NCI-H774 (cell line): ENCODE measurements around the gene GPR153.
"Not testable (repeated sequence)": the region's sequence is repeated elsewhere in the genome, so short reads cannot be mapped to it uniquely, and the experiment has no call there.

Experiments
- DNase-seq: peaks from one replicate; lab custom pipeline; 2025; lab: John Stamatoyannopoulos, UW

The GPR153 gene

DNA sequence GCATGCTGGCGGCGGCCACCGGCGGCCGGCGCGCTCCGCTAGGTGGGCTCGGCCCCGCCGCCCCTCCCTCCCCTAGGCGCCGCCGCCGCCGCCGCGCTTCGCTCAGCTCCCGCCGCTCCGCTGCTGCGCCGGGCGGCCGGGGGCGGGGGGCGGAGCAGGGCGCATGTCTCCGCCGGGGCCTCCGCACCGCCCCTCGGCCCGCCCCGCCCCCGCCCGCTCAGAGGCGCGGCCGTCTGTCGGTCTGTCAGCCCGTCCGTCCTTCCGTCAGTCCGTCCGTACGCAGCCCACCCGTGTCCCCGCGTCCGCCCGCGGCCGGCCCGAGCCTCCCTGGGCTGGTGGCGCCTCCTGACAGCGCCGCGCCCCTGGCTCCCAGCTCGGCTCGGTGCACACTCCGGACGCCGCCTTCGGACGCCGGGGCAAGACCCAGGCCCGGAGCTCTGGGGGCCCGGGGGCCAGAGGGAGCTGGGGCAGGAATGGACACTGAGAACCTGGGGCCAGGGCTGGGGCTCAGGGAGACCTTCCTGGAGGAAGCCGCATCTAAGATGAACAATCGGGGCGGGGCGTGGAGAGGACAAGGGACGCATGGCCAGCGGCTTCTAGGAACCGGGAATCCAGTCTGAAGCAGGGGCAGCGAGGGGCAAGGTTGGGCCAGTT lies at the start of gene GPR153:
Gene GPR153 (minus strand): TSS at position 138 of the 654 bp plus-strand sequence. CDS start 6,193 bp downstream, outside the sequence.
- DNase-seq: no peak

DNA sequence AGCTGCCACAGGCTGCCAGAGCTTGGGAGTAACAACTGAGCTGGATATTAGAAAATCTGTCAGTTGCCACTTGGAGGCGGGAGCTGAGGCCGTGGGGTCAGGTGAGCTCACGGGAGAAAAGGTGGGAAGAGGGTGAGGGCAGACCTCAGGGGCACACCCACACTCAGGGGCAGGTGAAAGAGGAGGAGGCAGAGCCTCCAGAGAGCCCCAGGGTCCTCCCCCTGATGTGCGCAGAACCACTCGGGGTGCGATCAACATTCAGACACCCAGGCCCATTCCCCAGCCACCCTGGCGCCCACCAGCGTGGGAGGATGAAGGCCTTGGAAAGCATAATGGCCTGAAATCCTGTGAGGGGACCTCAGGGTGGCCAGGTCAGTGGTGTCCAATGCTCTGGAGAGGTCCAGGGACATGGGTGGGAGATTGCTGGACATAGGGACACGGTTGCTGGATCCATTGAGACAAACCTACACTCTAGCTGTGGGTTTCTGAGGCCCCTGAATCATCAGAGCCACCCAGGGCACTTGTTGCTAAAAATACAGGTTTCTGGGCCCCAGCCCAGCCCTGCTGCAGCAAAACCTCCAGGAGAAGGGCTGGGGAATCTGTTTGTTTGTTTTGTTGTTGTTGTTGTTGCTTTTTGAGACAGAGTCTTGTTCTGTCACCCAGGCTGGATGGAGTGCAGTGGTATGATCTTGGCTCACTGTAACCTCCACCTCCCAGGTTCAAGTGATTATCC lies 49.4 kb upstream of the GPR153 start:
- DNase-seq: no peak

DNA sequence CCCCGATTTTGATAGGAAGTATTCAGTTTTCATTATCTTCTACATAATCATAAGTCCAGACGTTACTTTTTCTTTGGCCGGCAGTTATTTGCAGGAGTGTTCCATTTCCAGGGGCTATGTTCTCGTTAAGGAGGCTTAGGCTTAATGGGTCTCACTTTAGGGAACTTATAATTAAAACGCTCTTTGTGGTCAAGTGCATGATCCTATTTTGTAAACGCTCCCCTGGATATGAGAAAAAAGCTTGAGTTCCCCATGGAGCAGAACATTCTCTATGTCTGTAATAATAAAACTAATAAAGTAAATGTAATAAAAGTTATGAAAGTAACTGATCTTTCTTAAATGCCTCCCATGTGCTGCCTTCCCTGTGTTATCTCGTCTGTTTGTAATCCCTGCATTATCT lies 48.7 kb upstream of the GPR153 start:
- DNase-seq: no peak

DNA sequence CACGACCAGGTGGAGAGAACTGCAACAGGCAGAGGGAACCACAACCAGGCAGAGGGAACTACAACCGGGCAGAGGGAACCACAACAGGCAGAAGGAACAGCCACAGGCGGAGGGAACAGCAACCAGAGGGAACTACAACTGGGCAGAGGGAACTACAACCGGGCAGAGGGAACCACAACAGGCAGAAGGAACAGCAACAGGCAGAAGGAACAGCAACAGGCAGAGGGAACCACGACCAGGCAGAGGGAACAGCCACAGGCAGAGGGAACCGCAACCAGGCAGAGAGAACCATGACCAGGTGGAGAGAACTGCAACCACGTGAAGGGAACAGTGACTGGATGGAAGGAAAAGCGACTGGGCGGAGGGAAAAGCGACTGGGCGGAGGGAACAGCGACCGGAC lies 47.6 kb upstream of the GPR153 start:
- DNase-seq: no peak

DNA sequence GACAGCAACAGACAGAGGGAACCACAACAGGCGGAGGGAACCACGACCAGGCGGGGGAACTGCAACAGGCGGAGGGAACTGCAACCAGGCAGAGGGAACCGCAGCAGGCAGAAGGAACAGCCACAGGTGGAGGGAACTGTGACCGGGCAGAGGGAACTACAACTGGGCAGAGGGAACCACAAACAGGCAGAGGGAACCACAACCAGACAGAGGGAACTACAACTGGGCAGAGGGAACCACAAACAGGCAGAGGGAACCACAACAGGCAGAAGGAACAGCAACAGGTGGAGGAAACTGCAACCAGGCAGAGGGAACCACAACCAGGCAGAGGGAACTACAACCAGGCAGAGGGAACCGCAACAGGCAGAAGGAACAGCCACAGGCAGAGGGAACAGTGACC lies 46.8 kb upstream of the GPR153 start:
- DNase-seq: not testable (repeated sequence)

DNA sequence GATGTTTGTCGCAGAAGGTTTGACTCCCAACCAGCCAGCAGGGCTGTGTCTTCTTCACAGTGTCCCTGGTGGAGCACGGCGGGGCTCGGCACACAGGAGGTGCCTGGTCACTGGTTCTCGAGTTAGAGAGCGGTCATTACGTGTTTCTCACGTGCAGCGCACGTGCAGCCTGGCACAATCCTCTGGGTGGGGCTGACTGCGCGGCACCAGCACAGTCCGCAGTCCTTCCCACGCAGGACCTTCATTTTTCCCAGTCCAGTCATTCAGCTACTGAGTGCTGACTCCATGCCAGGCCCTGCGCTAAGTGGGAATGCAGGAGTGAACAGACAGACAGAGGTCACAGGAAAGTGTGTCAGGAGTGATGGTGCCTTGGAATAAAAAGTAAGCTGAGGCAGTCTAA lies 46.2 kb upstream of the GPR153 start:
- no peak for DNase-seq

DNA sequence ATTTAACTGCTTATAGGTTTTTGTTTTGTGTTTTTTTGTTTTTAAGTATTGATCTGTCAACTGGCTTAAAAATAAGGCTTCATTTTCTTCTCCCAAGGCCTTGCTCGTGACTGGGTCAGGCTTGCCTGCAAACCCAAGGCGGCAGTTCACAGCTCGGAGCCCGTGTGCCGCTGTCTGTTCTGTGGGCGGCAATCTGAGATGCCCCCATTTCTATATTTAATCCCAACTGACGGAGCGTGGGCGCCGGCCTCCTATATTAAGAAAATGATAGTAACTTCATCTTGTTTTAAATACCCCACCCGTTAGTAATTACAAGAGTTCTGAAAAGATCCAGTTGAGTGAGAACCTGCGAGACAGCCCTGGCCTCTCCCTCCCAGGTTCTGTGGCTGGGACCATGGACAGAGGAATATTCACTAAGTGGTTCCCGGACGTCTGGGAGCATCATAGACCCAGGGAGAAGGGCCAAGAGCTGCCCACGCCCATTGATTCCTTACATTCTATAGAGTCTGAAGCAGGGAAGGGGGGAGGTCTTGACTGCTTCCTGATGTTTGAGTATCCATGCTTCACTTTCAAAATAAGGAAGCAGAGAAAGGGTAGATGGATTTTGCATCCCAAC lies 42.6 kb upstream of the GPR153 start:
- DNase-seq: no peak

DNA sequence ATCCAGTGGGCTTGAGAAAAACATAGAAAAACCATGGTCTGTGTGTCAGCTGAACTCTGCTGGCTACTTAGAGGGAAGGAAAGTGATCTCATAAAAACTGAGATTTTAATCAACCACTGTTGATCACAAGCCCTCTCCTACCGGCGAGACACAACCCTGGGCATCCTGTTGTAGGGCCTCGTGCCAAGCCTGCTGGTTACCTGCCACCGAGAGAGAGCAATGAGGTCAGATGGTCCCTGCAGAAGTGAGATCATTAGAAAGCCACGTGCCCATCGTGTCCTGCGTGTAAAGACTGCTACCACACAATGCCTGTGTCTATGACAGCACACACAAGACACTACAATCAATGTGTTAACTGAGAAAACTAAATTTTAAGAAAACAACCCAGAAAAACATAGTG lies 41.7 kb upstream of the GPR153 start:
- DNase-seq: no peak

DNA sequence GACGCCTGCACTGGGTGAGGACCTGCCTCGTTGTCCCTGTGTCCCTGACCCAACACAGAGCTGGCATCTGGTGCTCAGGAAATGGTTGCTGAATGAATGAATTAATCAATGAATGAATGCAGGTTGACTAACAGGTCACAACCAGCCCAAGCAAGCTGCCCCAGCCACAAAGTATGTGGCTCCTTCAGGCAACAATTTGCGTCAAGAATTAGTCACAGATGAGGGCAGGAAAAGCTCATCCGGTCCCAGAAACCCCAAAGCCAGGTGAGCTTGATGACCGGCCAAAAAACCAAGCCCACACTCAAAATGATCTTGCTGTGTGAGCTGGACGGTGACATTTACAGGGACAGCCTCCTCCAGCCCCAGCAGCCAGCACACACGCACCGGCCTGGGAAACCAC lies 40.6 kb upstream of the GPR153 start:
- no peak for DNase-seq

DNA sequence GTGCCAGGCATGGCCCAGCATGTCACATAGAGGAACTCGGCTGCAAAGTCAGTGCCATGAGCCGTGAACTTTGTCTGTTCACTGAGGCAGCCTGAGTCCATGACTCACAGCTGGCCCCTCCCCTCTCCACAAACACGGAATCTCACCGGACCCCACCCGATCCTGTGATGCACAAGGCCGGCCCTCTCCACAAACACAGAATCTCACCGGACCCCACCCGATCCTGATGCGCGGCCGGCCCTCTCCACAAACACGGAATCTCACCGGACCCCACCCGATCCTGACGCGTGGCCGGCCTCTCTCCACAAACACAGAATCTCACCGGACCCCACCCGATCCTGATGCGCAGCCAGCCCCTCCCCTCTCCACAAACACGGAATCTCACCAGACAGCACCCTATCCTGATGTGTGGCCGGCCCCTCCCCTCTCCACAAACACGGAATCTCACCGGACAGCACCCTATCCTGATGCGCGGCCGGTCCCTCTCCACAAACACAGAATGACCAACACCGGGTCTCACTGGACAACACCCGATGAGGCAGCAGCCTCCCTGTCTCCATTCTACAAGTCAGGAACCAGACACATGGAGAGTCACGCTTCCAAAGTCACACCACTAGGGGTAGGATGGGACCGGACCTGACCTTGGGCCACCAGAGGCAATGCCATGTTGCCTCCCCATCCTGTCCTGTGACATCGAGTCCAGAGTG lies 39.6 kb upstream of the GPR153 start:
- no peak for DNase-seq

DNA sequence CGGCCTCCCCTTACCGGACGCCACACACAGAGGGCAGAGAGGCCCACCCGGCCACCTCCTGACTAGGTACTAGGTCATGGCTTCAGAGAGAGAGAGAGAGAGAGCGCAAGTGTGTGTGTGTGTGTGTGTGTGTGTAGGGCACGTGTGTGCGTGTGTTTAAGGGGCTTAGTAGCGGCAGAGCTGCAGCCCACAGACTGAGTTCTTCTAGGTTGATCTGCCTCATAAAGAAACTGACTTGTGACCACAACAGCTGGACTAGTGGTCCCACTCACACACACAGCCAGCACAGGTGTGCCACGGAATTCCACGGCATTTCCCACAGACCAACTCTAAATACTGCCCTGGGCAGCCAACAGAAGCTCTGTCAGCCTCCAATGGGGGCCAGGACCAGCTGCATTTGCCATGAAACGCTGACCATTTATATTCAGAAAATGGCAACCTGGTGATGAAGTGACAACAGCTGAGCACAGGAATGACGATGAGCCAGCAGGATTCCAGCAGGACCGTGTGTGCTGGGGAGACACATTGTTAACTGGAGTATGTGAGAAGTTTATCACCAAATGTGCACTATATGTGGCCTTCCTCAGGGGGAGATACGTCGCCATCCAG lies 38.8 kb upstream of the GPR153 start:
- no peak for DNase-seq

DNA sequence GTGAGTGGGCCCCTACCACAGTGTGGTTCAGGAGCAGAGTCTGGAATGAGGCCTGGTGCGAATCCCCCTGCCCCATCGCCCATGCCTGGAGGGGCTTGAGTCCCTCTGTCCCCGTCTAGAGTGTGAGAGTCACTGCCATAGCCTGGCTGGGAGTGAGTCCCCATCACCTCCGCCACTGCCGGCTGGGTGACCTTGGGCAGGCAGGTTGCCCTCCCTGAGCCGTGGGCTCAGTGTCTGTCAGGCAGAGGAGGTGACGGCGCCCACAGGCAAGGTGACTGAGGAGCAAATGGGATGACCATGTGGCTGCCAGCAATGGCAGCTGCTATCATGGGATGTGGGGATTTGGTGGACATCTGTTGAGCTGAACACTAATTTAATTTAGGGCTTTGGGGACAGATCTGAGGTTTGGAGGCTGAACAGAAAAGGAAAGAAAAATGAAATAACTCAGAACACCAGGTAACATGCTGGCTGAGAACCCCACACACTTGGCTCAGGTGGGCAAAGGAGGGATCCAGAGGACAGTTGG lies 38.1 kb upstream of the GPR153 start:
- DNase-seq: no peak

DNA sequence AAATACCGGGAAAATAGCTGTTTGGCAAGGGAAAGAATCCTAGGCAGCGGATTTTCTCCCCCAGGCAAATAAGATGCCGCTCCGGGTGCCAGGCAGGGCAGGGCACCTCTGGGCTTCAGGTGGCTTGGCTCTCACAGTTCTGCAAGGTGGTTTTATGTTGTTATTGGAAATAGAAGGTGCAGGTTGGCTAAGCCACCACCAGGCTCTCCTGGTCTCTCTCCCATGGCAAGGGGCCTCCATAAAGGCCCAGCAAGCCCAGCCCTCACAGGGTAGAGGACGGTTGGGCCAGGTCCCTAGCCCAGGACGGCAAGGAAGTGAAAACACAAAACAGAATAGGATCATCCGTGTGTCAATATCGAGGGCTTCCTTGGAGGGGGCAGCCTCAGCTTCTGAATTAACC lies 37.6 kb upstream of the GPR153 start:
- no peak for DNase-seq

DNA sequence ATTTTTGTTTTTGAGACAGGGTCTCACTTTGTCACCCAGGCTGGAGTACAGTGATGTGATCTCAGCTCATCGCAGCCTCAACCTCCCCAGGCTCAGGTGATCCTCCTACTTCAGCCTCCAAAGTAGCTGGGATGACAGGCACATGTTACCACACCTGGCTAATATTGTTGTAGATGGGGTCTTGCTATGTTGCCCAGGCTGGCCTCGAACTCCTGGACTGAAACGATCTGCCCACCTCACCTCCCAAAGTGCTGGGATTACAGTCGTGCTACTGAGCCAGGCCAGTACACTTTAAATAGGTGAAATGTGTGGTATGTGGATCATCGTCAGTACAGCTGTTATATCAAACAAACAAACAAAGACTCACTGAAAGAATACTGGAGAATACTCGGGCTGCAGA lies 35.0 kb upstream of the GPR153 start:
- no peak for DNase-seq

DNA sequence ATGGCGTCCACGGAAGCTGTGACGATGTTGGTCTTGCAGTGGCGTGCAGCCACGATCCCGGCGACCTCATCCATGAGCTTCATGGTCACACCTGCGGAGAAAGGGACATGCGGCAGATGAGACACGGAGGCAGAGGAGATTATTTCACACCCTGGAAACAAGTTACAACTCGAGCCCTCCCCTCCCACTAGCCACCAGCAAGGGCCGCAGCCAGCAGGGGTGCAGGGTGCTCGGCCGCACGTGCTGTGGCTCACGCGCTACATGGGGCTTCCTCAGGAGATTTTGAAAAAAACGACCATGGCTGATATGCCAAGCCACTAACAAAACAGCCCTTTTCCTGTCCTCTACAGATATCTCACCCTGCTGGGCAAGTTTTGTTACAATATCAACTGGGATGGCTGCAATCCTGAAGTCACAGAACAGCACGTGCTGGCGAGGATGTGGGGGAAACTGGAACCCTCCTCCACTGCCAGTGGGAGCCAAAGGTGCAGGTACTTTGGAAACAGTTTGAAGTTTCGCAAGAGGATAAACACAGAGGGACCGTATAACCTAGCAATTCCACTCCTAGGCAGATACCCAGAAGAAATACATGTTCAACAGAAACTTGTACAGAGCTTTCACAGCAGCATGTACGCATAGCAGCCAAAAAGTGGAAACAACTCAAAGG lies 34.1 kb upstream of the GPR153 start:
- no peak for DNase-seq

DNA sequence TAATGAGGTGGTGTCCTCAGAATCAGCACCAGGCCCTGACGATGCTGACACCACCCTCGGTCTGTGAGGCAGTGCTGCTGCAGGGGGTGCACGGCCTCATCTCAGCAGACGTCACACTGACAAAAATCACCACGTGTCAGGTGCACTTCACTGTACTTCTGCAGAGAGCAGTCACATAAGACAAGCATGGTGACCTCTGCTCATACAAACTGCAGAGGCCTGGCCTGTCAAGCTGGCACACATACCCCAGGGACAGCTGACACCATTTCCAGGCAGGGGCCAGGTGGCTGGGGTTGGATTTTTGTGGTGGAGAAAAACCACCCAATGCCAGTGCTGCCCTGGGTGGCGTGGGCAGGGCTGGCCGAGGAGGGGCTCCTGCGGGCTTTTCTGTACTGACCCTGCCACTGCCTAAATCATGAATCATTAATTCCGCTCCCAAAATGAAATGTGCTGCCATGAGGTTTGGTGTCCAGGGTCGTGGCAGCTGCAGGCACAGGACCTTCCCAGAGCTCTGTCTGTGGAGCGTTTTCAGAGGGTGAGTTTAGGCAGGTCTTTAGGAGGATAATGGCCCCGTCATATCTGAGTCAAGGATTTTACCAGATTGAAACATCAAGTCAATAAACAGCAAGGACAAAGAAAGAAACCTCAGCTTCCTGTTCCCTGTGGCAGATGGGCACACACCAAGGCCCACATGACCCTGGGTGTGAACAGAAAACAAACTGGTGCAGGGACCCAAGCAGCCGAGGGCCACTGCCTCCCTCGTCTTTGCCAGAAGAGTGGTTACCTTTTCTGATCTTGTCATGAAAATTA lies 33.4 kb upstream of the GPR153 start:
- no peak for DNase-seq

DNA sequence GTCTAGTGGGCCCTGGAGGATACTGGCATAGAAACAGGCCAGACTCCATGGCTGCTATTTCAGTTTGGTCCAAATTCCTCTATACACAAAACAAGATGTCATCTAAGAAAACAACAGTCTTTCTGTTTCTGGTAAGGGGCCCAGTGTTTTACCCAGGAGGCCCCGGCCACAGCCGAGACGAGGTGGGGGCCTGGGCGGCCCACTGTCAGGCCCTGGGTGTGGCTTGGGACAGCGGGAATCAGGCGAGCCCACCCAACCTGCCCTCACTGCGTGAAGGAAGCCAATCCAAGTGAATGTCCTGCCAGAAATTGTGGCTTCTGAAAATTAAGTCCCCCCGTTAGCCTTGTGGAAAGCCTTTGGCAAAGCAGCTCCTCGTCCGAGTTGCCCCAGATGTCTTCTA lies 31.2 kb upstream of the GPR153 start:
- no peak for DNase-seq

DNA sequence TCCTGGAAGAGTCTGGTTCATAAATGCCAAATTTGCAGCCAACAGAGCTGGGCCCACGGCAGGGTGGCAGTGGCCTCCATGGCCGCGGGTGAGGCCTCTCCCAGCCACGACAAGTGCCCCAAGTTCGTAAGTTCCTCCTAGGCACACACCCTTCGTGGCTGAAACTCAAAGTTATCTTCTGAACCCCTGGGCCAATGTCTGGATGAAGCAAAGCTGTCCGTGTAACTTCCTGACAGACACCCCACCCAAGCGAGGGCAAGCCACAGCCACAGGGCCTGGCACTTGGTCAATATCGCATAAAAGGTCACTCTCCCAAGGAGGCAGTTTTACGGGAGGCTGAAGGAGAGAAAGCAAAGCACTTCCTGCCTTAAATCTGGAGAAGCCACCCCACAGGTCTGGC lies 27.8 kb upstream of the GPR153 start:
- DNase-seq: no peak

DNA sequence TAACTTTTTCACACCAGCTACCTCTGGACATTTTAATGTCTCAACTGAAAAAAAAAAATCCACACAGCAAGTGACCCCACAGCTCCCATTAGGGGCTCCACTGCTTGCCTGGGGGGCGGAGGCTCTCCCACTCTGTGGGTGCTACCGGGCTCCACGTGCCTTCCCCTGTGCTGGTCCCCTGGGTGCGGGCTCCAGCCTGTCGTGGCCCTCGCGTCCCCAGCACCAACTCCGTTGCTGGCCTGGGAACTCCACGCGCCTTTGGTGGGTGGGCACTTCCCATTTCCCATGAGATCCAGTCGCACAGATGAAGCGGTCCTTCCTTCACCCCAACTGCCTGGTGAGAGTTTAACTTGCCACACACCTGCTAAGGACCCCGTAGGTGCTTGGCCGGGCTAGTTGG lies 27.1 kb upstream of the GPR153 start:
- no peak for DNase-seq

DNA sequence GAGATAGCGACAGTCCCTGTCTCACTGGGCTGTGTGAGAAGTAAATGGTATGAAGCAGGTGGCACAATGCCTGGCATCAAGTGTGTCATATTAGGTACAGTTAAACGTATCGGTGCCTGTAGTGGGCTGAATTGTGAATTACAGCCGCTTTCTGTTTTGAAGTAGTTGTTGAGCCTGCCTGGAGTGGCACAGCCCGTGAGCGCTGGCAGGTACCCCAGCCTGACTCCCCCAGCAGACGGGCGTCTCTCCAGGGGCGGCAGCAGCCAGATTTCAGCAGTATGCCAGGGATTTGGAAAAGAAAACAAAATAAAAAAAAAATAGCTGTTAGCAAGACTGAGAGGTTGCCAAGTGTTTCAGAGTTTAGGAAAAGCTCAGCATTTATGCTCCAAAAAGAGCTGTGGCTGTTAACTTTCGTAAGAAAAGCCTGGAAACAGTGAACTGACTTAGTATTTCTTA lies 26.6 kb upstream of the GPR153 start:
- DNase-seq: no peak

DNA sequence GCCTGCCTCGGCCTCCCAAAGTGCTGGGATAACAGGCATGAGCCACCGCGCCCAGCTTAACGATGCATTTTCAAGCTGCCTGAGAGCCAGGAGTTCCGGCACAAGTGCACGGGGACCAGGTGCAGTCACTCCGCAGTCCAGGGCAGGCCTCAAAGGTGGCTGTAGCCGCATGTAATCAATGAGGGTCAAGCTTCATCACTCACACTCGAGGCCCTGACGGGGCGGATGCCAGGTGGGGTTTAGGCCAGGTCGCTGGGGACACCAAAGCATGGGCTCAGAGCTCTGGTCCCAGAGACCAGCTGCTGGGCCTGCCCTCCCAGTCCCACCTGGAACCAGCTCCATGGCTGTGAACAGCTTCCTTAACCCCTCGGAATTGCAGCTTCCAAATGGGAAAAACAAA lies 26.1 kb upstream of the GPR153 start:
- no peak for DNase-seq
